NCI-H1930 (cell line): Measurements from ENCODE around the gene TRPM7.

Experiments
- DNase-seq, 2 experiments: peaks; one replicate each; lab custom pipeline; 2025; lab: John Stamatoyannopoulos, UW

TRPM7 gene

DNA sequence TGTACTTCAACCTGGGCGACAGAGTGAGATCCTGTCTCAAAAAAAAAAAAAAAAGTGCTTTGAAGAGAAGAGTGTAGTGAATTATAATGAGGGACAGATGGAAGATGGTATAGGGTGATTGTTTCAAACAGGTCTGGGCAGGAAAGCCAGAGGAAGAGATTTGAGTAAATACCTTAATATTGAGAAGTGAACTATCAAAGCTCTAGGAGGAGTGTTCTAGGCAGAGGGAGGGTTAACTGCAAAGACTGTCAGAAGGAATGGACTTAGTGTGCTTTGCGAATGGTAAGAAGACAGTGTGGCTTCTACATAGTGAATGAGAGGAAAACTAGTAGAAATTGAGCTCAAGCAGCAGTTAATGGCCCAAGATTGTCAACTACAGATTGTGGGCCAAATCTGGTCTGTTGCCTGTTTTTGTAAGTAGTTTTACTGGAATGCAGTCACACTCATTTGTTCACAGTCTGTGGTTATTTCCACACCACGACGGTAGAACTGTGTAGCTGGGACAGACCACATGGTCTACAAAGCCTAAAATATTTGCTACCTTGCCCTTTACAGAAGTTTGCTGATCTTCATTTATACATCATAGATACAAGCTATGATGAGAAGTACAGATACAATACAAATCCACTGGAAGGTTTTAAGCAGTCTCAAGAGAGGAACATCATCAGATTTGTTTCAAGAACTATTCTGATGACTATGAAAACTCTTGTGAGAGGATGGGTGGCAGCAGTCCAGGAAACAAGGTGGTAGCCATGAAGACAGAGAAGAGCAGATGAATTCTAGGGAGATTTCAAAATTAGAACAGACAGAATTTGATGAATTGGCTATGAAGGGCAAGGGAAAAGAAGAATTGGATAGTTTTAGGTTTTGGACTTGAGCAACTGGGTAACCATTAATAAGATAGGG is 123.6 kb downstream of the TRPM7 start:
- DNase-seq, result no peak

DNA sequence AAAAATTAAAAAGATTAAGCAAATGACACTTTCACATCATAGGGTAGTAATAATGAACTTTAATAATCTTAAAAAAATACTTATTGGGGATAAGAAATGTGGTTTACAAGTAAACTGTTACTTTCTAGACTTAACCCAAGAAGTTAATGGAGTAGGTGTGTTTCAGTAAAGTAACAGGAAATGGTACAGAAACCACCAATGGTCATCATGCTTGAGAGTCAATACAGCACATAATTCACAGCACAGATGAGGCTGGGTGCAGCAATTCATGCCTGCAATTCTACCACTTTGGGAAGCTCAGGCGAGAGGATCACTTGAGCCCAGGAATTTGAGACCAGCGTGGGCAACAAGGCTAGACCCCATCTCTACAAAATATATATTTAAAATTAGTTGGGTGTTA is 128.6 kb downstream of the TRPM7 start:
- no peak for DNase-seq

DNA sequence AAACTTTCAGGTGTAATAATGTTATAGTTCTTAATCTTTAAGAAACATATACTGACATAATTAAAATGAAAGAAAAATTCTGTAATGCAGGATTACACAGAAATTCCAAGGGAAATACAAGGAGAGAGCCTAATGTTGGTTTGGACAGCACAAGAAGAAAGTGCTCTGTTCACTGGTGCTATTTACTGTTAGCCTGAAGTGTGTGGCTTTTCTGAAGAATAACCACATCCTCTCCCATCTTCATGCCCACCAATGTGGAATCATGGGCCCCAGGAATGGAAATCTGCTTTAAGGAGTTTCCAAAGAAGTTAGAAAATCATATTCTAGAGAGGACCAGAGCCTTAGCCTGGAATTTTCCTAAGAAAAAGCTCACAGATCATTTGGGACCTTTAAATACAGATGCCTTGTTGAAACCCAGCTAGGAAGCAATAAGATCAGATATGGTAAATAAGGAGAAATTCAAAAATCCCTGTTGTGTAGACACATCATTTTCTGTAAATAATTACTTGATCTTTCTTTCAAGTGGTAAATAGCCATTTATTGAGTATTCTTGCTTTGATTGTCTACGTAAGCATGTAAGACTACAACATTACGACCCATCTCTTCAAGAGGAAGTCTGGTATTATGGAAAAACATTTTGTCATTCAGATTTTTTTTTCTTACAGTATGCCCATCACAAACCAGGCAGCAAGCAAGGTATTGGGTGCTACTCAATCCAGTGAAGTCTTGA is 129.8 kb downstream of the TRPM7 start:
- no peak for DNase-seq

DNA sequence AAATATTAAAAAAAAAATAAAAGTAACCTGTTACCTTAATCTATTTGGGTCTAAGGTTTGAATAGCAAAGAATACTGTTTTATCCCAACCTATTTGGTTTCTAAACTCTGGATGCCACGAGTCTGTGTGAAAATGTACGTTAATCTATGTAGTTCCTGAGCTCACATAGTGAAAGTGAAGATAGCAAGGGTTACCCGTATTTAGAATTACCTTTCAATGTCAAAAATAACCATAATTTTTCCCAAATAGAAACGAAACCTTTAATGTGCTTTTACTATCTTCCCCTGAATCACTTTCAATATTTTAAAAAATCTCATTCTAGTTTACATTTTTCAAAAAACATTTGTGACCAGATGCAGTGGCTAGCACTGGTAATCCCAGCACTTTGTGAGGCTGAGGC is 134.4 kb downstream of the TRPM7 start:
- DNase-seq, result no peak

DNA sequence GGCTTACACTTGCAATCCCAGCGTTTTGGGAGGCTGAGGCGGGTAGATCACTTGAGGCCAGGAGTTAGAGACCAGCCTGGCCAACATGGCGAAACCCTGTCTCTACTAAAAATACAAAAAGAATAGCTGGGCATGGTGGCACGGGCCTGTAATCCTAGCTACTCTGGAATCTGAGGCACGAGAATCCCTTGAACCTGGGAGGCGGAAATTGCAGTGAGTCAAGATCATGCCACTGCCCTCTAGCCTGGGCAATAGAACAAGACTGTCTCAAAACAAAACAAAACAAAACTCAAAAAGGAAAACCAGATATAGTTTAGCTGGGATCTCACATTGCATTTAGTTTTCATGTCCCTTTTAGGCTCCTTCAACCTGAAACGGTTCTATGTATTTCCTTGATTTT is 137.3 kb downstream of the TRPM7 start:
- DNase-seq, result no peak

DNA sequence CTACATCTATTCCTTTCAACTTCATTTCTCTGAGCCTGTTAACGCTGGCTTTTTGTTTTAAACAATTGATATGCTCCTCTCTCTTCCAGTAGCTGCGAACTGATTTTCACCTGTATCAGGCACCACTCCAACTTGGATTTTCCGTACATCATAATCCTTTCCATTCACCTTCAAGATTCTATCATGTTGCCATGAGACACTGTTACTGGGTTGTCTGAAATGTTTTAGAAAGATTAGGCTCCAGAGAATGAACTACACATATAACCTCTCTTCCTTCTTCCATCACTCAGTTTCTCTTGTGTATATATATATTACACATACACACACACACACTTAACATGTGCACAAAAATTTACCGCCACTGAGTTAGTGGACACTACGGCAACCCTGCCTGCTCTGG is 140.0 kb downstream of the TRPM7 start, which contains the start of gene USP50:
USP50 (minus strand) TSS at position 101 of the 400 bp plus-strand sequence. CDS start 141 bp downstream, outside the sequence.
- no peak for DNase-seq

DNA sequence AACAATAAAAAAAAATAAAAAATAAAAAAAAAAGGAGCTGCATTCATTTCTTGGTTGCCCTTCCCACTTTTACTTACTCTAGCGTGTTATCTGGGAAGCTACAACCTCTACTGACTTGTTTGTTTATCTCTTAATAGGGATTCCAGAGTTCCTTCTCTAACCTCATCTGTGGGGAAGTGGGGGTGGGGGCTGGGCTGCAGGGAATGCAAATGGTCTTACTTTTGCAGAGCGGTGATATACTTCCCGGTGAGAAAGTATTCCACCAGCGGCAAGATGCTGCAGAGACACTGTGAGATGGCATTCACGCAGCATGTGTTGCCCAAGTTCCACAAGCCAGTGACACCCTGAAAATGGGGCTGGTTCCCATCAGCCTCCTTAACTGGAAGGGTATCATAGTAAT is 142.2 kb downstream of the TRPM7 start:
- no peak for DNase-seq

DNA sequence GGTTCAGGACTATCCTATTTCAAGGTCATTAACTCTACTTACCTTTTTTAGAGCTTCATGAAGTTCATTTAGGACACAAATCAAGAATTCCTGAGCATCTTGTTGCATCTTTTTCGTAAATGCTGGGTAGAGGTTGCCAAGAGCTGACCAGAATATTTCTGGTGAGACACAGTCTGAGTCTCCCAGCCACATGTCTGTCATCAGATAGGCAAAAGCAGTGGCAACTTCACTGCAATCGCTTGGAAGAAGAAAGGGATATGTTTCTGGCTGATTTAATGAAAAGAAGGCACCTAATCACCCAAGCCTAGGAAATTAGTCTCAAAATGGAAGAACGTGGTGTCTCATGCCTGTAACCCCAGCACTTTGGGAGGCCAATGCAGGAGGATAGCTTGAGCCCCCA is 143.0 kb downstream of the TRPM7 start:
- DNase-seq, result no peak

DNA sequence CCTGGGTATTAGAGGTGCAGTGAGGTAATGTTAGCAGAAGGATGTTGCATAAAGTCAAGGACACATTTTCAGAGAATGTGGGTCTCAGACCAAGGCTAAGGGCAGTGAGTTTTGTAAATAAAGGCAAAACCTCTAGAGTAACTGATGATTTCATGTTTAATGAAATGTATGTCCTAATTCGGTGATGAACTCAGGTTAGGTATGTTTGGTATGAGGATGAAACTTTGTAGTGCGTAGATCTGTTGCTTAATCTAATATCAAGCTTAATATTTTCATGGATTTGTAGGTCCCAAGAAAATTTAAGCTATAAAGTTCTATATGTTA is 143.7 kb downstream of the TRPM7 start:
- DNase-seq, result no peak

DNA sequence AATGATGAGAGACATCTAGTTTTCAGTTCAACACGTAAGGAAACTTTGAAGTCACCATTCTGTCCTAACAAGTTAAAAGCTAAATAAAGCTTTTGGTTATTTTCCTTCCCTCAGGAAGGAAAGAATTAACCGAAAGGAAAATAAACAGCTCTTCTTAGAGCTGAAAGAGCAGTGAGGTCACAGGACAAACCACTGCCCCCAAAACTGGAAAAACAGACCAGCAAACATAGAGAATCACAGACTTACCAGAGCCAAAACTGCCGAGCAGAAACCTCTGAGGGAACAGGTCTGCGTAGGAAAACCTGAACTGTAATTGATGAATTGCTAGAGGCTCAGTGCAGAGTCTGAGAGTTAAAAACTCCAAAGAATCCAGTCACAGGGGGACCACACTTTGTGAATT is 154.8 kb downstream of the TRPM7 start:
- DNase-seq, result no peak

DNA sequence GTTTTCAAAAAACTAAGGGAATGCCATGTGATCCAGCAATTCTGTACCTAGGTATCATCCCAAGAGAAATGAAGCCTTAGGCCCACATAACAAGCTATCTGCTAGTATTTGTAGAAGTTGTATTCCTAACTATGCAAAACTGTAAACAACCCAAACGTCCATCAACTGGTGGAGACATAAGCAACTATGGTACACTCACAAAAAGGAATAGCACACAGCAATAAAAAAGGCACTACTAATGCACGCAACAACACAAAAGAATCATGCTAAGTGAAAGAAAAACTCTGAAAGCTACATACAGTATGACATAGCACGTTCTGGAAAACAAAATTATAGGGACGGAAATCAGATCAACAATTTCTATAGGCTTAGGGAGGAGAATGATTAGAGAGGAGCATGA is 155.4 kb downstream of the TRPM7 start:
- DNase-seq, result no peak

DNA sequence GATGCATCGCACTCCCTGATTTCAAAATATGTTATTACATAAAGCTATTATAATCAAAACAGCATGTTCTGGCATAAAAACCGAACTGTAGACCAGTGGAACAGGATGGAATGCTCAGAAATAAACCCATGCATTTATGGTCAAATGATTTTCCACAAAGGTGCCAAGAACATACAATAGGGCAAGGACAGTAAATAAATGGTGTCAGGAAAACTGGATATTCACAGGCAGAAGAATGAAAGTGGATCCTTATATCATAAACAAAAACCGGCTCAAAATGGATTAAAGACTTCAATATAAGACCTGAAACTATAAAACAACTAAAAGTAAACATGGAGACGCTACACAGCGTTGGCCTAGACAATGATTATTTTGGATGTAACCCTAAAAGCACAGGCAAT is 162.7 kb downstream of the TRPM7 start:
- no peak for DNase-seq

DNA sequence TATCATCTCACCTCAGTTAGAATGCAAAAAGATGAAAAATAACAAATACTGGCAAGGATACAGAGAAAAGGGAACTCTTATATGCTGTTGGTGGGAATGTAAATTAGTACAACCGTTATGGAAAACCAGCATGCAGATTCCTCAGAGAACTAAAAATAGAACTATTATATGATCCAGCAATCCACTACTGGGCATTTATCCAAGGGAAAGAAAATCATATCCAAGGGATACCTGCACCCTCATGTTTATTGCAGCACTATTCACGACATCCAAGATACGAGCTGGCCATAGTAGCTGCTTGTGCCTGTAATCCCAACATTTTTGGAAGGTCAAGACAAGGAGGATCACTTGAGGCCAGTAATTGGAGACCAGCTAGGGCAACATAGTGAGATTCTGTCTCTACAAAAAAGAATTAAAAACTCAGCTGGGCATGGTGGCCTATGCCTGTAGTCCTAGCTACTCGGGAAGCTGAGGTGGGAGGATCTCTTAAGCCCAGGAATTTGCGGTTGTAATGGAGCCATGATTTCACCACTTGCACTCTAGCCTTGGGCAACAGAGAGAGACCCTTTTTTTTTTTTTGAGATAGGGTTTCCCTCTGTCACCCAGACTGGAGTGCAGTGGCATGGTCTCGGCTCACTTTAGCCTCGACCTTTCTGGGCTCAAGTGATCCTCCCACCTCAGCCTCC is 166.7 kb downstream of the TRPM7 start:
- DNase-seq, result no peak

DNA sequence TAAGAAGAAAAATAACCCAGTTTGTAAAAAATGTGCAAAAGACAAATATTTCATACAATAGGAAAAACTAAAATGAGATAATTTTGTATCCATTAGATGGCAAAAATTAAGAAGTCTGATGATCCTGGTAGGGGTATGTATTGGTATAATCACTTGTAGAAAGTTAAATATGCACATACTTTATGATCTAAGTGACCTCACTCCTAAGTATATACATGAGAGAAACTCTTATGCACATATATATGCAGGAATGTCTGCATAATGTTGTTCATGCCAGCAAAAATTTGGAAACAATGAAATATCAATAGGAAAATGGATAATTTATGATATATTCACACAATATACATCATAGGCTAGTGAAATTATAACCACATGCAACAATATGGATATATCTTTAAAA is 173.6 kb downstream of the TRPM7 start:
- DNase-seq, result no peak
